Keratinocyte (primary cell): Measurements from ENCODE around the gene MTMR2. TPM values are rescaled to one million over a fixed set of nuclear protein-coding genes. Genes with fewer than 3 reads are reported as not detected.
"Not testable (repeated sequence)": the region's sequence is repeated elsewhere in the genome, so short reads cannot be mapped to it uniquely, and the experiment has no call there.

Experiments used
- DNase-seq: peaks from one replicate; pipeline ENCODE4 v3.0.0-alpha.2; 2011; ENCODE audit warnings: low read depth, missing footprints, low spot score
- FAIRE-seq: peaks from 2 replicates; lab custom pipeline; 2011; peaks lifted over from hg19 to GRCh38; lab: Jason Lieb, UNC
- H2AFZ ChIP-seq: 2 replicates; pipeline ENCODE4 v1.6.0; 2012; ENCODE audit warnings: low read length, control low read depth, inconsistent platforms; ENCODE audit not compliant: control insufficient read depth
- H3K27ac ChIP-seq: 2 replicates; pipeline ENCODE4 v1.5.1; 2011; ENCODE audit warnings: low read length; ENCODE audit not compliant: control insufficient read depth, insufficient read depth
- H3K27me3 ChIP-seq: 3 replicates; pipeline ENCODE4 v1.6.0; 2011; ENCODE audit warnings: low read length; ENCODE audit not compliant: control insufficient read depth, insufficient read depth; ENCODE audit errors: extremely low read depth
- H3K36me3 ChIP-seq, 2 experiments: 2 replicates in 1 of 2; 3 replicates in 1 of 2; pipeline ENCODE4 v1.5.1; 2011; ENCODE audit warnings: low read length in 2 of 2, mild to moderate bottlenecking in 1 of 2; ENCODE audit not compliant: control insufficient read depth in 2 of 2, insufficient read depth in 2 of 2; ENCODE audit errors: extremely low read depth in 1 of 2
- H3K4me1 ChIP-seq: 3 replicates; pipeline ENCODE4 v1.5.1; 2011; ENCODE audit warnings: low read length; ENCODE audit not compliant: control insufficient read depth, insufficient read depth; ENCODE audit errors: extremely low read depth
- H3K4me2 ChIP-seq: 3 replicates; pipeline ENCODE4 v1.6.0; 2011; ENCODE audit warnings: low read depth, low read length; ENCODE audit not compliant: control insufficient read depth, insufficient read depth; ENCODE audit errors: extremely low read depth
- H3K4me3 ChIP-seq, 3 experiments: fragments of 200-600 bp in 1 of 3; sonication (generic) in 1 of 3; 2 replicates in 2 of 3; 3 replicates in 1 of 3; pipeline ENCODE4 v1.5.1; 2011 to 2016; ENCODE audit warnings: low read length in 3 of 3, mild to moderate bottlenecking in 3 of 3, control low read depth in 2 of 3, inconsistent platforms in 1 of 3, low read depth in 1 of 3, mixed read lengths in 1 of 3, mixed run types in 1 of 3, moderate library complexity in 1 of 3; ENCODE audit not compliant: control insufficient read depth in 2 of 3, insufficient read depth in 2 of 3; ENCODE audit errors: extremely low read depth in 1 of 3
- H3K79me2 ChIP-seq: 2 replicates; pipeline ENCODE4 v1.6.0; 2012; ENCODE audit warnings: low read length; ENCODE audit not compliant: control insufficient read depth, insufficient read depth
- H3K9ac ChIP-seq: 3 replicates; pipeline ENCODE4 v1.6.0; 2011; ENCODE audit warnings: low read length; ENCODE audit not compliant: control insufficient read depth, insufficient read depth; ENCODE audit errors: extremely low read depth
- H3K9me1 ChIP-seq: 3 replicates; pipeline ENCODE4 v1.6.0; 2011; ENCODE audit warnings: low read length; ENCODE audit not compliant: control insufficient read depth, insufficient read depth; ENCODE audit errors: extremely low read depth
- H3K9me3 ChIP-seq: 2 replicates; pipeline ENCODE4 v1.5.1; 2012; ENCODE audit warnings: low read depth, low read length; ENCODE audit not compliant: control insufficient read depth
- H4K20me1 ChIP-seq: 3 replicates; pipeline ENCODE4 v1.6.0; 2011; ENCODE audit warnings: low read length; ENCODE audit not compliant: control insufficient read depth, insufficient read depth; ENCODE audit errors: extremely low read depth
- CTCF ChIP-seq, 3 experiments: IDR thresholded peaks in 1 of 3; conservative IDR thresholded peaks in 1 of 3; optimal IDR thresholded peaks in 1 of 3; 2 replicates in 2 of 3; 3 replicates in 1 of 3; pipeline versions ENCODE3 to v1.5.1; 2011; ENCODE audit warnings: low read length in 3 of 3, mild to moderate bottlenecking in 3 of 3, moderate library complexity in 2 of 3, control low read depth in 1 of 3, inconsistent platforms in 1 of 3; ENCODE audit not compliant: insufficient read depth in 2 of 3; ENCODE audit errors: extremely low read depth in 1 of 3
- EZH2 ChIP-seq: IDR thresholded peaks from one replicate; pipeline ENCODE4 v1.6.1; 2012; ENCODE audit warnings: inconsistent platforms, mild to moderate bottlenecking, low read length, moderate library complexity
- dilution Hi-C: fragments of 300-500 bp; cut with MboI; formaldehyde crosslinking; loops from one replicate; pipeline ENCODE4 v1.7.0; 2020; ENCODE audit warnings: low sequenced_read_pairs; ENCODE audit not compliant: extremely low pct_ligation_motif_present
- polyA plus RNA-seq, 5 experiments: library from polyadenylated mRNA; depleted of rRNA in 3 of 5; stranded (reverse) in 3 of 5; stranded (forward) in 1 of 5; unstranded in 1 of 5; fragments of >200 nt; gene quantifications; 1 replicate in 1 of 5; 2 replicates in 3 of 5; 3 replicates in 1 of 5; pipeline versions ENCODE4 v1.2.1 to v1.2.3, GENCODE V29; 2011 to 2012; ENCODE audit warnings: missing spikeins in 2 of 5, low read depth in 1 of 5, low replicate concordance in 1 of 5

MTMR2 gene
- polyA plus RNA-seq, 1 donor (not counting 4 experiments of a cell fraction or from before 2014, with no cell fraction given) = 27.0 TPM

GRCh38 chr11:95877291-95877690 is 46.6 kb downstream of the MTMR2 start:
- Histone ChIP-seq H3K27me3 (no peaks in the 10 kb centered on the region), H4K20me1 (no peaks in the 10 kb centered on the region), H3K4me1 (peaks cover 10% of the 10 kb centered on the region), H3K79me2 (no peaks in the 10 kb centered on the region), H3K9ac (no peak overlapping the region), H3K9me3 (no peaks in the 10 kb centered on the region), H3K9me1 (no peaks in the 10 kb centered on the region), H3K27ac (peak overlapping the region; percentile 36), H3K4me2 (peak overlapping the region; percentile 48), H3K4me3 (no peak overlapping the region), H3K36me3 (no peaks in the 10 kb centered on the region), H2AFZ (peak overlapping the region; percentile 30)
- dilution Hi-C loops = no loop called here
- DNase-seq (peak; percentile 46), FAIRE-seq (no peak)
- TF ChIP-seq EZH2 (no peak), CTCF (optimal IDR thresholded peaks at IDR 0.05 in 1 of 3, IDR thresholded peaks at IDR 0.05 in 1 of 3, conservative IDR thresholded peaks at IDR 0.05 in 1 of 3; ENCODE audit: extremely low read depth in 1 of 3, insufficient read depth in 2 of 3, low read length in 3 of 3) (no peak)

- FAIRE-seq, H3K27ac ChIP-seq, DNase-seq, H3K79me2 ChIP-seq, H2AFZ ChIP-seq, H3K4me2 ChIP-seq, H3K9me3 ChIP-seq, H3K27me3 ChIP-seq, H3K9me1 ChIP-seq, H4K20me1 ChIP-seq, dilution Hi-C loops, H3K36me3 ChIP-seq, H3K9ac ChIP-seq, H3K4me3 ChIP-seq, H3K4me1 ChIP-seq: not testable (repeated sequence)
Measured at GRCh38 chr11:95870877-95871276, 53.0 kb downstream of the MTMR2 start.

- Histone ChIP-seq H3K9me1 (no peaks in the 10 kb centered on the region), H3K4me2 (no peak overlapping the region), H2AFZ (no peak overlapping the region), H3K9ac (no peak overlapping the region), H3K36me3 (peaks cover 0 to 4% of the 10 kb centered on the region in 2 experiments), H3K79me2 (no peaks in the 10 kb centered on the region), H3K27me3 (no peaks in the 10 kb centered on the region), H3K9me3 (no peaks in the 10 kb centered on the region), H4K20me1 (no peaks in the 10 kb centered on the region), H3K4me1 (no peaks in the 10 kb centered on the region), H3K4me3 (no peak overlapping the region), H3K27ac (no peak overlapping the region)
- dilution Hi-C loops = no loop called here
- no peak for TF ChIP-seq EZH2
- no peak for TF ChIP-seq CTCF (optimal IDR thresholded peaks at IDR 0.05 in 1 of 3, IDR thresholded peaks at IDR 0.05 in 1 of 3, conservative IDR thresholded peaks at IDR 0.05 in 1 of 3; ENCODE audit: extremely low read depth in 1 of 3, insufficient read depth in 2 of 3, low read length in 3 of 3)
- DNase-seq = no peak
- no peak for FAIRE-seq
Measured at GRCh38 chr11:95867105-95867504, 56.8 kb downstream of the MTMR2 start.
